ENCODE measurements around the gene ABCA13. TPM values are rescaled to one million over a fixed set of nuclear protein-coding genes. Genes with fewer than 3 reads are reported as not detected.

ABCA13 gene
- total RNA-seq, 4 donors from 2014 or later, result 0.19 to 0.33 TPM; not detected in 2

GRCh38 chr7:48376263-48376662 is 205.0 kb downstream of the ABCA13 start:
- TF ChIP-seq, protein P1, sequence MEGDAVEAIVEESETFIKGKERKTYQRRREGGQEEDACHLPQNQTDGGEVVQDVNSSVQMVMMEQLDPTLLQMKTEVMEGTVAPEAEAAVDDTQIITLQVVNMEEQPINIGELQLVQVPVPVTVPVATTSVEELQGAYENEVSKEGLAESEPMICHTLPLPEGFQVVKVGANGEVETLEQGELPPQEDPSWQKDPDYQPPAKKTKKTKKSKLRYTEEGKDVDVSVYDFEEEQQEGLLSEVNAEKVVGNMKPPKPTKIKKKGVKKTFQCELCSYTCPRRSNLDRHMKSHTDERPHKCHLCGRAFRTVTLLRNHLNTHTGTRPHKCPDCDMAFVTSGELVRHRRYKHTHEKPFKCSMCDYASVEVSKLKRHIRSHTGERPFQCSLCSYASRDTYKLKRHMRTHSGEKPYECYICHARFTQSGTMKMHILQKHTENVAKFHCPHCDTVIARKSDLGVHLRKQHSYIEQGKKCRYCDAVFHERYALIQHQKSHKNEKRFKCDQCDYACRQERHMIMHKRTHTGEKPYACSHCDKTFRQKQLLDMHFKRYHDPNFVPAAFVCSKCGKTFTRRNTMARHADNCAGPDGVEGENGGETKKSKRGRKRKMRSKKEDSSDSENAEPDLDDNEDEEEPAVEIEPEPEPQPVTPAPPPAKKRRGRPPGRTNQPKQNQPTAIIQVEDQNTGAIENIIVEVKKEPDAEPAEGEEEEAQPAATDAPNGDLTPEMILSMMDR (IDR thresholded peaks at IDR 0.05; ENCODE audit: low read depth), result no peak

DNA sequence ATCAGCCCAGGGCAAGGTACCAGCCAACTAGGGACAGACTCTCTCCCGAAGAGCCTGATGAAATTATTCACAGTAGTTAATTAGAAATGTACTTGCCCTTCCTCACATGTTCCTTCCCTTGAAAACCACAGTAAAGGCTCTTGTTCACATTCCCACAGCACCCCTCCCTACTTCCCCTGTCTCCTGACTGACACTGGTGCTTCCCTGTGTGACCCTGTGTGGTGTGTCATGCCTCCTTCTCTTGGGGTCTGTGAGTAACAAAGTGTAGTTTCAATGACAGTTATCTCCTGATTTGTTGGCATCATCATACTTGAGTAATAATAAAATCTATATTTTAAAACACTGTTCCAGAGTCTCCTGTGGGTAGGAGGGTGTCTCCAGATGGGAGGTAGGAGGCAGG is 209.7 kb downstream of the ABCA13 start:
- TF ChIP-seq, protein P1 (IDR thresholded peaks at IDR 0.05; ENCODE audit: low read depth), result no peak

GRCh38 chr7:48381571-48381970 is 210.3 kb downstream of the ABCA13 start:
- TF ChIP-seq, protein P1 (IDR thresholded peaks at IDR 0.05; ENCODE audit: low read depth), result no peak

DNA sequence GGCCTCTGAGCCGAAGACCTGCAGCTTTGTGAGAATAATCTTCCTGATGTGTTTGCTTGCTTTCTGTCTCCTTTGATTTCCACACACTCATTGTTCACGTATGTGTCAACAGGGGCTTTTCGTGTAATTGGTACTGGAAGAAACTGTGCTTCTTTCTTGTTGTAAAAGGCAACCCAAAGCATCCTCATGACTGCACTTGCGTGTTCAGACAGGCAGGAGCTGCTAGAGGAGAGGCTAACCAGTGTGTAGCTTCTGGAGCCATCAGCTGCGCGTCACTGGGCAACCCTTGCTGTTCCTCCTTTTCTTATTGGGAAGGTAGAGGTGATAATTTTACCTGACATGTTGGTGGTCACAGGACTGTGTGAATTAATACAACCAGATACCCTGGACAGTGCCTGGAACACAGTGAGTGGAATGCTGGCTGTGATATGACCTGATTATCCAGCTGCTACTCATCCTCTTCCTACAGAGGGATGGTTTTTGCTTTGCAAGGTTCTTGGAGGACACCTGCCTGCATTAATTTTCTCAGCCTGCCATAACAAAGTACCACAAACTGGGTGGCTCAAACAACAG is 213.0 kb downstream of the ABCA13 start:
- TF ChIP-seq, protein P1 (IDR thresholded peaks at IDR 0.05; ENCODE audit: low read depth), result no peak

- TF ChIP-seq, protein P1 (IDR thresholded peaks at IDR 0.05; ENCODE audit: low read depth), result no peak
These were observed 216.7 kb downstream of the ABCA13 start for GRCh38 chr7:48387932-48388331.

DNA sequence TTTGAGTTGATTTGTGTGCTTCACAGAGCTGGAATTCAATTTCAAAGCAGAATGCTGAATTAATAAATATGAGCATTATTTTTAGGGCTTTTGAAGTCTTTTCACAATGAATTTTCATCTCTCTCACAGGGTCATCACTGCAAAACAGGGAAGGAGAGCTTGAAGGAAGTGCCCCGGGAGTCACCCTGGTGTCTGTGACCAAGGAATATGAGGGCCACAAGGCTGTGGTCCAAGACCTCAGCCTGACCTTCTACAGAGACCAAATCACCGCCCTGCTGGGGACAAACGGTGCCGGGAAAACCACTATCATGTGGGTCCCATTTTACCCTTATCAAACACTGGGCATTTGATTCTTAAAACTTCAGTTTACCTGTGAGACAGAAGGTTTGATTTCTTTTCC is 217.7 kb downstream of the ABCA13 start:
- TF ChIP-seq, protein P1 (IDR thresholded peaks at IDR 0.05; ENCODE audit: low read depth), result no peak

- TF ChIP-seq, protein P1 (IDR thresholded peaks at IDR 0.05; ENCODE audit: low read depth), result no peak
These were observed 218.7 kb downstream of the ABCA13 start for GRCh38 chr7:48389977-48390376.
